Stimulated activated CD4-positive, alpha-beta T cell treated with anti-CD3 and anti-CD28 coated beads, TNF-alpha, amount 100 ng/mL, for 24 hours (primary cell): ENCODE data around the gene NCOA3.
"Not testable (repeated sequence)": the region's sequence is repeated elsewhere in the genome, so short reads cannot be mapped to it uniquely, and the experiment has no call there.

Source experiments
- DNase-seq, 3 experiments: peaks; one replicate each; pipeline ENCODE4 v3.0.0-alpha.2; 2020; ENCODE audit warnings: low read depth in 3 of 3

The NCOA3 gene

GRCh38 chr20:47561603-47562583 is 60.2 kb downstream of the NCOA3 start:
- DNase-seq = no peak

GRCh38 chr20:47566269-47566668 is 64.6 kb downstream of the NCOA3 start:
- no peak for DNase-seq

- no peak for DNase-seq
Measured at GRCh38 chr20:47568019-47568418, 66.3 kb downstream of the NCOA3 start.

- no peak for DNase-seq
Measured at GRCh38 chr20:47568837-47569410, 67.2 kb downstream of the NCOA3 start.

GRCh38 chr20:47571426-47571825 is 69.7 kb downstream of the NCOA3 start:
- DNase-seq = no peak

- DNase-seq = no peak
Measured at GRCh38 chr20:47572105-47572729, 70.5 kb downstream of the NCOA3 start.

- no peak for DNase-seq
Measured at GRCh38 chr20:47573559-47573958, 71.9 kb downstream of the NCOA3 start.

GRCh38 chr20:47574616-47575364 is 73.1 kb downstream of the NCOA3 start:
- no peak for DNase-seq

GRCh38 chr20:47576516-47577033 is 74.9 kb downstream of the NCOA3 start:
- no peak for DNase-seq

GRCh38 chr20:47577314-47577713 is 75.6 kb downstream of the NCOA3 start:
- DNase-seq = no peak

- DNase-seq = no peak
Measured at GRCh38 chr20:47578543-47578942, 76.9 kb downstream of the NCOA3 start.

GRCh38 chr20:47580686-47581085 is 79.0 kb downstream of the NCOA3 start:
- not testable (repeated sequence) for DNase-seq

- no peak for DNase-seq
Measured at GRCh38 chr20:47581090-47581489, 79.4 kb downstream of the NCOA3 start.

GRCh38 chr20:47583551-47583950 is 81.9 kb downstream of the NCOA3 start:
- no peak for DNase-seq

- DNase-seq = no peak
Measured at GRCh38 chr20:47585087-47585747, 83.5 kb downstream of the NCOA3 start.

- no peak for DNase-seq
Measured at GRCh38 chr20:47586649-47587294, 85.1 kb downstream of the NCOA3 start.

GRCh38 chr20:47588158-47588557 is 86.5 kb downstream of the NCOA3 start:
- no peak for DNase-seq

- no peak for DNase-seq
Measured at GRCh38 chr20:47591231-47591630, 89.5 kb downstream of the NCOA3 start.

GRCh38 chr20:47594157-47594556 is 92.5 kb downstream of the NCOA3 start:
- no peak for DNase-seq

- DNase-seq = not testable (repeated sequence)
Measured at GRCh38 chr20:47595138-47595537, 93.5 kb downstream of the NCOA3 start.
